HG03025 (cell line): ENCODE measurements around the gene KLK10.
"Not testable (repeated sequence)": the region's sequence is repeated elsewhere in the genome, so short reads cannot be mapped to it uniquely, and the experiment has no call there.

Experiments used
- ATAC-seq: cut with Tn5 transposase; IDR thresholded peaks from one replicate; pipeline ENCODE4 v1.9.1; 2021; ENCODE audit warnings: mild to moderate bottlenecking, moderate library complexity; ENCODE audit not compliant: unreplicated experiment, low FRiP score

The KLK10 gene

GRCh38 chr19:50972795-50973376, 46.6 kb downstream of the KLK10 start:
- no peak for ATAC-seq

GRCh38 chr19:50969810-50970209, 49.7 kb downstream of the KLK10 start:
- ATAC-seq: not testable (repeated sequence)

- ATAC-seq: no peak
Observed at GRCh38 chr19:50969413-50969760, 50.1 kb downstream of the KLK10 start, which contains the start of gene KLK6. TSS of gene KLK6 (minus strand) at chr19:50969591. CDS start at chr19:50968104, 1,487 bp downstream.

GRCh38 chr19:50968716-50969412, 50.6 kb downstream of the KLK10 start:
- no peak for ATAC-seq

GRCh38 chr19:50967929-50968715, 51.4 kb downstream of the KLK10 start:
- no peak for ATAC-seq

- ATAC-seq: no peak
Observed at GRCh38 chr19:50964266-50964665, 55.2 kb downstream of the KLK10 start.

GRCh38 chr19:50963381-50963780, 56.1 kb downstream of the KLK10 start:
- ATAC-seq: no peak
